Karpas-422 (cell line): Measurements from ENCODE around the gene MAN2A1. TPM values are rescaled to one million over a fixed set of nuclear protein-coding genes. Genes with fewer than 3 reads are reported as not detected.

ENCODE experiments used
- DNase-seq: peaks from one replicate; pipeline ENCODE4 v3.0.0-alpha.2; 2015
- H2AFZ ChIP-seq: fragments of 200-600 bp; sonication (generic); 2 replicates; pipeline ENCODE4 v1.6.1; 2014; ENCODE audit warnings: antibody characterized with exemption, low read length, mixed read lengths
- H3K27ac ChIP-seq: fragments of 200-600 bp; sonication (generic); 2 replicates; pipeline ENCODE4 v1.5.1; 2014; ENCODE audit warnings: mild to moderate bottlenecking, low read length, moderate library complexity
- H3K27me3 ChIP-seq: fragments of 200-600 bp; sonication (generic); 2 replicates; pipeline ENCODE4 v1.6.1; 2014; ENCODE audit warnings: low read length, mixed read lengths
- H3K36me3 ChIP-seq: fragments of 200-600 bp; sonication (generic); 2 replicates; pipeline ENCODE4 v1.6.1; 2014; ENCODE audit warnings: low read length, mixed read lengths; ENCODE audit not compliant: insufficient read depth
- H3K4me1 ChIP-seq: fragments of 200-600 bp; sonication (generic); 2 replicates; pipeline ENCODE4 v1.6.1; 2014; ENCODE audit warnings: mild to moderate bottlenecking, low read length, mixed read lengths
- H3K4me2 ChIP-seq: fragments of 200-600 bp; sonication (generic); 2 replicates; pipeline ENCODE4 v1.6.1; 2014; ENCODE audit warnings: low read length, low read depth, mild to moderate bottlenecking; ENCODE audit not compliant: poor library complexity, severe bottlenecking
- H3K4me3 ChIP-seq: fragments of 200-600 bp; sonication (generic); 2 replicates; pipeline ENCODE4 v1.5.1; 2014; ENCODE audit warnings: mild to moderate bottlenecking, antibody characterized with exemption, low read length, mixed read lengths
- H3K79me2 ChIP-seq: fragments of 200-600 bp; sonication (generic); 2 replicates; pipeline ENCODE4 v1.6.1; 2014; ENCODE audit warnings: mild to moderate bottlenecking, low read length, mixed read lengths
- H3K9ac ChIP-seq: fragments of 200-600 bp; sonication (generic); 2 replicates; pipeline ENCODE4 v1.6.0; 2014; ENCODE audit warnings: low read length
- H3K9me2 ChIP-seq: fragments of 200-600 bp; sonication (generic), shearing (Covaris generic); replicated peaks from 2 replicates; pipeline ENCODE4 v1.6.0; 2014; ENCODE audit warnings: mild to moderate bottlenecking, low read length, moderate library complexity; ENCODE audit not compliant: insufficient read depth
- H3K9me3 ChIP-seq: fragments of 300-700, 200-600 bp; sonication (generic); 2 replicates; pipeline ENCODE4 v1.6.1; 2014; ENCODE audit warnings: low read length, mixed read lengths
- H4K20me1 ChIP-seq: fragments of 200-600 bp; sonication (generic); 2 replicates; pipeline ENCODE4 v1.6.1; 2014; ENCODE audit warnings: mild to moderate bottlenecking, antibody characterized with exemption, low read length, low read depth; ENCODE audit not compliant: insufficient read depth
- total RNA-seq: library from RNA; depleted of rRNA; stranded (reverse); fragments of >200 nt; shearing (Covaris generic); gene quantifications from 2 replicates; pipeline ENCODE4 v1.2.3, GENCODE V29; 2014; ENCODE audit warnings: low replicate concordance

The MAN2A1 gene
- total RNA-seq, 1 experiment from 2014 or later: 20.3 TPM

- no peak overlapping the region for H3K4me2 ChIP-seq
- H4K20me1 ChIP-seq: no peaks in the 10 kb centered on the region
- H3K79me2 ChIP-seq: no peaks in the 10 kb centered on the region
- H3K27ac ChIP-seq: no peak overlapping the region
- H2AFZ ChIP-seq: no peak overlapping the region
- H3K9me2 ChIP-seq: no peaks in the 10 kb centered on the region; the same call in 1 of the 2 replicates
- DNase-seq: peak; percentile 49
- H3K4me3 ChIP-seq: no peak overlapping the region
- H3K9me3 ChIP-seq: no peaks in the 10 kb centered on the region
- H3K4me1 ChIP-seq: no peaks in the 10 kb centered on the region
- no peak overlapping the region for H3K9ac ChIP-seq
- no peaks in the 10 kb centered on the region for H3K27me3 ChIP-seq
- no peaks in the 10 kb centered on the region for H3K36me3 ChIP-seq
Observed at GRCh38 chr5:109844148-109844547, 154.4 kb downstream of the MAN2A1 start.

GRCh38 chr5:109844695-109845094, 155.0 kb downstream of the MAN2A1 start:
- Histone ChIP-seq H3K4me3 (no peak overlapping the region), H3K9ac (no peak overlapping the region), H4K20me1 (no peaks in the 10 kb centered on the region), H3K27ac (no peak overlapping the region), H3K9me3 (no peaks in the 10 kb centered on the region), H3K27me3 (no peaks in the 10 kb centered on the region), H3K79me2 (no peaks in the 10 kb centered on the region), H3K9me2 (no peaks in the 10 kb centered on the region; the same call in 1 of the 2 replicates), H2AFZ (no peak overlapping the region), H3K4me1 (no peaks in the 10 kb centered on the region), H3K4me2 (no peak overlapping the region), H3K36me3 (no peaks in the 10 kb centered on the region)
- no peak for DNase-seq

GRCh38 chr5:109848130-109848529, 158.4 kb downstream of the MAN2A1 start:
- Histone ChIP-seq H3K36me3 (no peaks in the 10 kb centered on the region), H3K9me3 (no peaks in the 10 kb centered on the region), H3K9me2 (no peaks in the 10 kb centered on the region; the same call in 1 of the 2 replicates), H3K4me1 (no peaks in the 10 kb centered on the region), H3K4me3 (no peak overlapping the region), H2AFZ (no peak overlapping the region), H3K9ac (no peak overlapping the region), H4K20me1 (no peaks in the 10 kb centered on the region), H3K27ac (no peak overlapping the region), H3K79me2 (no peaks in the 10 kb centered on the region), H3K4me2 (no peak overlapping the region), H3K27me3 (no peaks in the 10 kb centered on the region)
- no peak for DNase-seq

- no peak overlapping the region for H3K4me3 ChIP-seq
- no peak overlapping the region for H2AFZ ChIP-seq
- no peaks in the 10 kb centered on the region; the same call in 1 of the 2 replicates for H3K9me2 ChIP-seq
- no peaks in the 10 kb centered on the region for H3K79me2 ChIP-seq
- no peak overlapping the region for H3K4me2 ChIP-seq
- H4K20me1 ChIP-seq: no peaks in the 10 kb centered on the region
- H3K4me1 ChIP-seq: no peaks in the 10 kb centered on the region
- DNase-seq: no peak
- H3K9me3 ChIP-seq: no peaks in the 10 kb centered on the region
- no peaks in the 10 kb centered on the region for H3K27me3 ChIP-seq
- no peak overlapping the region for H3K27ac ChIP-seq
- no peaks in the 10 kb centered on the region for H3K36me3 ChIP-seq
- H3K9ac ChIP-seq: no peak overlapping the region
Observed at GRCh38 chr5:109849478-109850088, 159.9 kb downstream of the MAN2A1 start.

GRCh38 chr5:109852371-109853155, 162.8 kb downstream of the MAN2A1 start:
- H3K79me2 ChIP-seq: no peaks in the 10 kb centered on the region
- H3K9ac ChIP-seq: no peak overlapping the region
- DNase-seq: no peak
- H3K4me2 ChIP-seq: no peak overlapping the region
- no peaks in the 10 kb centered on the region for H3K4me1 ChIP-seq
- no peak overlapping the region for H3K27ac ChIP-seq
- H3K4me3 ChIP-seq: no peak overlapping the region
- 0 out of 2 replicates have a peak, but pooled peaks cover 4% of the 10 kb centered on the region for H3K36me3 ChIP-seq
- no peak overlapping the region for H2AFZ ChIP-seq
- no peaks in the 10 kb centered on the region for H3K27me3 ChIP-seq
- H3K9me2 ChIP-seq: no peaks in the 10 kb centered on the region
- H4K20me1 ChIP-seq: no peaks in the 10 kb centered on the region
- H3K9me3 ChIP-seq: no peaks in the 10 kb centered on the region

GRCh38 chr5:109853377-109853776, 163.7 kb downstream of the MAN2A1 start:
- Histone ChIP-seq H3K27ac (no peak overlapping the region), H4K20me1 (no peaks in the 10 kb centered on the region), H2AFZ (0 out of 2 replicates have a peak overlapping the region, but pooled peaks have one; percentile 37), H3K4me3 (no peak overlapping the region), H3K79me2 (no peaks in the 10 kb centered on the region), H3K9ac (no peak overlapping the region), H3K27me3 (no peaks in the 10 kb centered on the region), H3K9me3 (no peaks in the 10 kb centered on the region), H3K4me1 (no peaks in the 10 kb centered on the region), H3K36me3 (0 out of 2 replicates have a peak, but pooled peaks cover 4% of the 10 kb centered on the region), H3K9me2 (no peaks in the 10 kb centered on the region), H3K4me2 (no peak overlapping the region)
- no peak for DNase-seq

GRCh38 chr5:109855056-109855455, 165.3 kb downstream of the MAN2A1 start:
- Histone ChIP-seq H3K9ac (no peak overlapping the region), H3K9me2 (no peaks in the 10 kb centered on the region), H2AFZ (no peak overlapping the region), H3K4me1 (no peaks in the 10 kb centered on the region), H3K4me2 (no peak overlapping the region), H3K27ac (no peak overlapping the region), H3K27me3 (no peaks in the 10 kb centered on the region), H3K79me2 (no peaks in the 10 kb centered on the region), H3K4me3 (no peak overlapping the region), H3K36me3 (0 out of 2 replicates have a peak, but pooled peaks cover 4% of the 10 kb centered on the region), H3K9me3 (no peaks in the 10 kb centered on the region), H4K20me1 (no peaks in the 10 kb centered on the region)
- no peak for DNase-seq

- H3K9me3 ChIP-seq: no peaks in the 10 kb centered on the region
- no peaks in the 10 kb centered on the region for H3K4me1 ChIP-seq
- DNase-seq: no peak
- no peak overlapping the region for H3K4me3 ChIP-seq
- no peaks in the 10 kb centered on the region for H3K79me2 ChIP-seq
- no peaks in the 10 kb centered on the region for H4K20me1 ChIP-seq
- no peak overlapping the region for H3K9ac ChIP-seq
- H3K4me2 ChIP-seq: no peak overlapping the region
- H3K27ac ChIP-seq: no peak overlapping the region
- H3K36me3 ChIP-seq: 0 out of 2 replicates have a peak, but pooled peaks cover 4% of the 10 kb centered on the region
- no peak overlapping the region for H2AFZ ChIP-seq
- H3K27me3 ChIP-seq: no peaks in the 10 kb centered on the region
- H3K9me2 ChIP-seq: no peaks in the 10 kb centered on the region
Observed at GRCh38 chr5:109857405-109858031, 167.8 kb downstream of the MAN2A1 start.
